Peyer's patch (tissue), 4 donors: ENCODE data around the gene CCDC144A.

Experiments
- POLR2A ChIP-seq, 2 donors: fragments of 450-650 bp; IDR thresholded peaks; one replicate each; pipeline ENCODE4 v1.5.1; 2017; ENCODE audit warnings: antibody characterized with exemption in 2 of 2, mild to moderate bottlenecking in 2 of 2, moderate library complexity in 2 of 2
- TF ChIP-seq, protein P1 (sequence below), 6 experiments: fragments of 450-650 bp in 4 of 6; fragments of 200-600 bp in 2 of 6; sonication (generic) in 1 of 6; IDR thresholded peaks; one replicate each; pipeline ENCODE4 v1.5.1; 2017 to 2019; ENCODE audit warnings: antibody characterized with exemption in 6 of 6, mild to moderate bottlenecking in 3 of 6, moderate library complexity in 1 of 6

DNA sequence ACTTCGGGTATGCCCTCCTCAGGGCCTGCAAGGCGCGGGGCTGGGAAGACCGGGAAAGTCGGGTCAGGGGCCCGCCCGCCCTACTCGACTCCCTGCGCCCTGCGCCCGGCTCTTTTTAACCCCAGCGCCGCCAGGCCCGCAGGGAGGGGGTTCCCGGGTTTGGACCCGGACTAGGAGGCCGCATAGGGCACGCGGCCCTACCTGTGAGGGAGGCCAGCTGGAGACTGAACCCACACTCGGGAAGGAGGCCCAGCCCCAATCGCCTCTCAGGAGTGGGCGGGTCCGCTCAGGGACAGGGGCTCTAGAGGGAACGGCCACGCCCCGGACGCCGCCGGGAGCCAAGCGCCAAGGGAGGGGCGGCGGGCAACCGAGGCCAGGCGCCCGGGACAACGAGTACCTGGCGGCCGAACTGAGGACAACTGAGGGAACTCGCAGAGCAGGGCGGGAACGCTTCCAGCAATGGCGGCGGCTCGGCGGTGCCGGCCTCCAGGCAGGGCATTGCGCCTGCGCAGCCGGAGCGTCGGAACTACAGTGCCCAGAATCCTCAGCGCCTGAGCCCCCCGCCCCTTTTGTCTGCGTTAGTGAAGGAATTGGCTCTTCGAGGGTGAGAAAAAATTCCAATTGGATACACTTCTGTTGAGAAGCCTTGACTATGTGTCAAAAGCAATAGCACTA lies 36.5 kb upstream of the CCDC144A start, which contains the start of gene ZNF624:
- TF ChIP-seq, protein P1, sequence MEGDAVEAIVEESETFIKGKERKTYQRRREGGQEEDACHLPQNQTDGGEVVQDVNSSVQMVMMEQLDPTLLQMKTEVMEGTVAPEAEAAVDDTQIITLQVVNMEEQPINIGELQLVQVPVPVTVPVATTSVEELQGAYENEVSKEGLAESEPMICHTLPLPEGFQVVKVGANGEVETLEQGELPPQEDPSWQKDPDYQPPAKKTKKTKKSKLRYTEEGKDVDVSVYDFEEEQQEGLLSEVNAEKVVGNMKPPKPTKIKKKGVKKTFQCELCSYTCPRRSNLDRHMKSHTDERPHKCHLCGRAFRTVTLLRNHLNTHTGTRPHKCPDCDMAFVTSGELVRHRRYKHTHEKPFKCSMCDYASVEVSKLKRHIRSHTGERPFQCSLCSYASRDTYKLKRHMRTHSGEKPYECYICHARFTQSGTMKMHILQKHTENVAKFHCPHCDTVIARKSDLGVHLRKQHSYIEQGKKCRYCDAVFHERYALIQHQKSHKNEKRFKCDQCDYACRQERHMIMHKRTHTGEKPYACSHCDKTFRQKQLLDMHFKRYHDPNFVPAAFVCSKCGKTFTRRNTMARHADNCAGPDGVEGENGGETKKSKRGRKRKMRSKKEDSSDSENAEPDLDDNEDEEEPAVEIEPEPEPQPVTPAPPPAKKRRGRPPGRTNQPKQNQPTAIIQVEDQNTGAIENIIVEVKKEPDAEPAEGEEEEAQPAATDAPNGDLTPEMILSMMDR (IDR thresholded peaks at IDR 0.05) = no peak
- TF ChIP-seq POLR2A (IDR thresholded peaks at IDR 0.05) = peak; percentile 78 to 90
